ENCODE measurements around the gene RAP1GAP. TPM values are rescaled to one million over a fixed set of nuclear protein-coding genes. Genes with fewer than 3 reads are reported as not detected.

Gene RAP1GAP
- total RNA-seq, 1 donor from 2014 or later, result 3.0 TPM

DNA sequence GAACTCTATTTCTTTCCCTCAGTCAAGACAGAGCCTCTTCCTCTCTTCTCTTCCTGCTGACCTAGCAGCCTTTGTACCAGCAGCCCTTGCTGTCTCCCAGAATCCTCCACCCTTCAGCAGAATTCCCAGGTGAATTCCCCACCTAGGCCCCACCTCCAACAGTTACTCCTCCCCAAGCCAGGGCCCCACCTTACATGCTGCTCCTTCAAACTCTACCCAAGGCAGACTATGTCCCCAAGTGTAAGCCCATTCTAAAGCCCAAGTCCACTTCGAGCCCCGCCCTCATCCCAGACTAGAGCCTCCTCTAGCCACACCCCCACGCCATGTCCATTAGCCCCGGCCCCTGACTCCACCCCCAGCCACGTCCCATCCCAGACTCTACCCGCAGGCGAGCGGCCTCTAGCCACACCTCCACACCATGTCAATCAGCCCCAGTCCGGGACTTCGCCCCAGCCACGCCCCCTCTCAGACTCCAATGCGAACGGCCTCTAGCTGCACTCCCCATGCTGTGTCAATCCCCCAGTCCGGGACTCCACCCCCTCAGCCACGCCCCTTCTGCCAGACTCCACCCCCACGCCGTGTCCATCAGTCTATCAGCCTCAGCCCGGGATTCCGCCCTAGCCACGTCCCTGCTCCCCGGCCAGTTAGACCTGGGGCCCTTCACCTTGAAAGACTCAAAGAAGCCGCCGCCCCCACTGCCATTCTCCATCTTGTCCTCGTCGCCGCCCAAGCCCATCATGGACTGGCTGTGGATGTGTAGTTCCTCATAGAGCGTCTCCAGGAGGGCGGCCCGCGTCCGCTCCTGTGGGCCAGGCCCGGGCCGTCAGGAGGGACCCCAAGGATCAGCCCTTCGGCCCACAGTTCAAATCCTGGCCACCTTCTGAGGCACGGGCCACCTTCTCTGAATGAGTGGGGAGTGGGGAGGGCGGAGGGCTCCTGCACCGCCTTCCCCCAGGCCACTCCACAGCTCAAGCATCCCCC lies 61.3 kb downstream of the RAP1GAP start:
- peak; percentile 79 for ATAC-seq

DNA sequence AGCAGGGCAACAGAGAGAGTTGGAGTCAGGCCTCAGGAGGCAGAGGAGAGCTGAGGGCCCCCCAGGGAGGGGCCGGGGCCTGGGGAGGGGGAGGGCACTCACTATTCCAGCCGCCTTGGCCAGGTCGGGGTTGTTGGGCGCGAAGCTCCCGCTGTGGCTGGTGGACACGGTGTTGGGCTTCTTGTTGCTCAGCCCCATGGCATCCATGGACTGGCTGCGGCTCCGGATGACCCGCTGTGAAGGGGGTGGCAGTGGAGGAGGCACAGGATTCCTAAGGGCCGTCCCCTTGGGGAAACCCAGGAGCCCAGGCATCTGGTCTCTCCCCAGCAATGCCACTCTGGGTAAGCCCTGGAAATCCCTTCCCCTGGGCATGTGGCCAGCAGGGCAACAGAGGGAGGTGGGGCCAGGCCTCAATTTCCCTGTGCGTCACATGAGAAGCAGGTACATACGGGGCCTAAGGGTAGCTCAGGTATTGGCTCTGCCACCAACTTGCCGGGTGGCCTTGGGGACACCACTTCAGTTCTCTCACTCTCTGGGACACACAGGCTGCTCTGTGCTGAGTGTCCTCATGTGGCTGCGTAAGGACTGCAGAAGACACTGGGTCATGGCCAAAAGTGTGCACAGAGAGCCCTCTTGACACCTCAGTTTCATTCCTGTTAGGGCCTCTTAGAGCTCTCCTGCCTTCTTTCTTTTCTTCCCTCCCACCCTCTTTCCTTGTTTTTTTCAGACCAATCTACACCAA lies 63.0 kb downstream of the RAP1GAP start:
- no peak for ATAC-seq

DNA sequence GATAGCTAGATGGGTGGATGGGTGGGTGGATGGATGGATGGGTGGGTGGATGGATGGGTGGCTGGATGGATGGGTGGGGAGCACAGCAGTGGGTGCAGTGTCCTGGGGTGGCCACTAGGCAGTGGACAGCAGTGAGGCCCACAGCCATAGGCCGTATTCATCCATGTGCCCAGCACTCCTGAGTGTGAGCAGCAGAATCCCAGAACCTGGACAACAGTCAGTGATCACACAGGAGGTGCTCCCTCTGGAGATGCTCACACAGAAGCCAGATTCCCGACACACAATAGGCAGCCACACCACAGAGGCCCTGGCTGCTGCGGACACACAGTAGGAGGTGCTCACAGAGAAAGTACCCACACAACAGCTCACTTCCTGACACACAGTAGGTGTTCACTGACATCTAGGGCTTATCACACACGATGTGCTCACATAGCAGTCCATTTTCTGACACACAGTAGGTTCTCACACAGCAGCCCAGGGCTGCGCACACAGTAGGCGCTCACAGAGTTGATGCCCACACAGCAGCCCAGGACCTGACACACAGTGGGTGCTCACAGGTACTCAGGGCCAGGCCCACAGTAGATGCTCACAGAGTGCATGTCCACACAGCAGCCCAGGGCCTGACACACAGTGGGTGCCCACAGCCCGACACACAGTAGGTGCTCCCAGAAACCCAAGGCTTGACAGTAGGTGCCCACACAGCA lies 64.0 kb downstream of the RAP1GAP start:
- no peak for ATAC-seq

DNA sequence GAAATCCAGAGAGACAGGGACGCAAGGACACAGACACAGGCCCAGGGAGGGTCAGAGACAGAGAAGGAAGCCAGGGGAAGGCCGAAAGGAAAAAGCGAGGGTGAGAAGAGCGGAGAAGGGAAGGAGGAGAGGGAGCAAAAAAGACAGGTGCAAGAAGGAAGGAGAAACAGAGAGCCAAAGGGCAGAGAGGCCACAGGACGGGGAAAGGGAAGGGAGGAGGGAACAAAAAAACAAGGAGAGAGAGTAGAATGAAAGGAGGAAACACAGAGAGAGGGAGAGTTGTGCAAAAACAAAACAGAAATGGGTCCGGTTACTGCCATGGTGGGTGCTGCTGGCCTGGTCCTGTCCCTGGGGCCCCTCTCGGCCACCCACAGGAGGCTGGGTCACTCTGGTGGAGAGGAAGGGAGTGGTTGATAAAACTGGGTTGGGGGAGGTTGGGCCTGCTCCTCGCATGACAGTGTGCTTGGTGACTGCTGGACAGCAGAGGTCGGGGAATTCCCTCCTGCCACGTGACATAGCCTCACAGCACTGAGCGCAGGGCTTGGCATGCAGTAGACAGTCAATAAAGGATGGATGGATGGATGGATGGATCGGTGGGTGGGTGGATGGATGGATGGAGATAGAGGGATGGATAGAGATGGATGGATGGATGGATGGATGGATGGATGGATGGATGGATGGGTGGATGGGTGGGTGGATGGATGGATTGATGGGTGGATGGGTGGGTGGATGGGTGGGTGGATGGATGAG lies 64.8 kb downstream of the RAP1GAP start:
- ATAC-seq, result no peak

DNA sequence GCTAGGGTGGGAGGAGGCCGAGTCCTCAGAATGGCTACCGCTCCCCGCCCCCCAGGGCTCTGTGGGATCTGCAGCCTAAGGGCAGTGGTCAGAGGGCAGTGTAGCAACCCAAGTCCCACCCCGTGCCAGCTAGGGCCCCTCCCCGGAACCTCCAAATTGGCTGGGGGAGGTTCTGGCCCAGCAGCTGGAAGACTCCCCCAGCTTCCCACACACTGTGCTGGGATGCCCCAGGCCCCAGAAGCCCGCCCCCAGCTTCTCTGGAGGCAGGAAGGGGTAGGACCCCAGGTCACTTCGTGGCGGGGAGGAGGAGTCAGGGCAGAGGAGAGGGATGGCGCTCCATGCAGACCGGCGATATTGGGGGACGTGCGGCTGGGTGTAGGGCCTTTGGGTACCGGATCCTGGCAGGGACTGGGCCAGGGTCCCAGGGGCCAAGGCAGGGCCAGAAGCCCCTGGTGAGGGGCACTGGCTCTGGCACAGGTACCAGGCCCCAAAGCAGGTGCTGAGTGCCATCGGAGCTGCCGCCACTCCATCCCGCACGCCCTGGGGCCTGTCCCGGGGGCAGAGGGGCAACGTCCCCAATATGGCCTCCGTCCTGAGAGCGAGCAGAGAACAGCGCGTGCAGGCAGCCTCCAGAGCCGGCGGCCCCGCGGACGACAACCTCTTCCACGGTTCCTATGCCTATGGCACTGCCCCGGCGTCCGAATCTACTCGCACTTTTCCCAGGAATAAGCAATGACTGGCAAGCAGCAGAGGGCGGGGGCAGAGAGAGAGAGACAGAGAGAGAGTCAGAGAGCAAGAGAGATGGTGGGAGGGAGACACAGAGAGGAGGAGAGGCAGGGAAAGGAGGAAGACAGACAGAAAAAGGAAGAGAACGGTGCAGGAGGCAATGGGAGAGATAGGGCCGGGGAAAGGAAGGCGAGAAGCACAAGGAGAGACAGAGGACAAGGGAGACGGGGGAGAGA lies 65.7 kb downstream of the RAP1GAP start:
- ATAC-seq, result no peak

DNA sequence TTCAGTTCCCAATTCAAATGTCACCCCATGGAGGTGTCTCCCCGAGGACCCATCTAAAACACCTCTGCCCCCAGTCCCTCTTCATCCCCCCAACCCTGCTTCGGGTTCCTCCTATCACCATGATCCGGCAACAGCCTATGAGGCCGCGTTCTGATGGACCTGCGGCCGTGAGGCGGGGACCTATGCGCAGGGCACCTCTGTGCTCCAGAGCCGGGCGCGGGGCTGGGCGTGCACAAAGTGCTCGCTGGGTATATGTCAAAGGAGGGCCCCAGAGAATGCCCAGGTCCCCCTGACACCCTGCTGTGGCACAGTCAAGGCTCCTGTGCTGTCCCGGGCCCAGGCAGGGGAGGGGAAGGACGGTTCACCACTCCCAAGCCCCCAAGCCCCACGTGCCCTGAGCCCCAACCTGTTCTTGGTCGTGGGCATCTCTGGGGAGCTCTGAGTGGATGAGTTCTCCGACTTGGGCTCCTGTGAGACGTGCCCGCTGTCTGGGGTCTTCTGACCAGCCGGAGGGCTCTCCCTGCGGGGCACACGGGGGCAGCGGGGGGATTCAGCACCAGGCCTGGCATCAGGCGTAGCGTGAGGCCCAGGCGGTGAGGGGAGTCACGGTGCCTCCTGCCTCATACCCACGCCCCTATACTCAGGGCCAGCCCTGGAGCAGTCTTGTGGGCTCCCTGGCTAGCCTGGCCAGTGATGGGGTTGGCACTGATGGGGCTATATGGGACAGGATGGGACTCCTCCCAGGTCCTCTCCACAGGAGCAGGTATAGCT lies 67.7 kb downstream of the RAP1GAP start:
- no peak for ATAC-seq

DNA sequence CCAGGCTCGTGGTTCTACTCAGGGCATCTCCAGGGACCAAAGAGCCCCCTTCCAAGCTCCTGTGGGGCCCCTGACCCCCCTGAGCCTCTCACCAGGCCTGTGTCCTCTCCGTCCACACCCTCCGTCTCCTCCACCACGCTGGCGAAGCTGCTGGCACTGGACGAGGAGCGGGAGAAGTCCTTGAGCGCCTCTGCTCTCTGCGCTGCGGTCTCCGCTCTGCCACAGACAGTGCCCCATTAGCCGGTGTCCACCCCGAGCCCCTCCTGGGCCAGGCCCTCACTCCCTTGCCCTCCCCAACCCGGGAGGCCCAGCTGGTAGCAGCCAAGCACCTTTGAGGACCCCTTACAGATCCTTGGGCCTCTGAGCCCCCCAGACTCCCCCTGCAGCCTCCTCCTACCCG lies 69.8 kb downstream of the RAP1GAP start:
- no peak for ATAC-seq

DNA sequence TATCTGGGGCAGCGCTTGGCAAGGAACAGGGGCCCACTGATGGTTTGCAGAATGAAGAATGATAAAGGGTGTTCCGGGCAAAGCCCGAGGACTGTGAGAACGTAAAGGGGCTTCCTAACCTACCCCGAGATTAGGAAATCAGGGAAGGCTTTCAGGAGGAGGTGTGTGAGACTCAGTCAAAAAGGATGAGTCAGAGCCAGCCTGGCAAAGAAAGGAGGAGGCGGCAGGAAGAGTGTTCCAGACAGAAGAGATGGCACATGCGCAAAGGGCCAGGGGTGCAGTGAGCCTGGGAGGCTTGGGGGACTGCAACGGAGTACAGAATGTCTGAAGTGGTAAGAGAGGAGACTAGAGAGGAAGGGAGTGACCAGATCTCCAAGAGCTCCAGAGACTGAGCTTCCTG lies 70.3 kb downstream of the RAP1GAP start:
- no peak for ATAC-seq

DNA sequence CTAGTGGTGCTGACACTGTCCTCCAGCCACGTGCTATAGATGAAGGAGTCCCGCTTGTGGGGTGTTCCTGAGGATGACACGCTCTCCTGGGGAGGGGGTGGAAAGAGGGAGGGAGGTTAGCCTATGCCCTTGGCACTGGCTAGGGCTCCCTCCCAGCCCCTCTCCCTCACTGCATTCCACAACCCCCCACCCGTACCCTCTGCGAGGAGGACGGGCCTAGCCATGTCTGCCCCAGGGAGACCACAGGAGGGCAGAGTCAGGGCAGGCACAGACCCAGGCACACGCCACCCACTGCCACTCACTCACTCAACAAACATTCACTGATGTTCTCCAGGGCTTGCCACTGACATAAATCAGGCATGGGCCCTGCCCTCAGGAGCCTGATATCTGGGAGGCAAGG lies 70.7 kb downstream of the RAP1GAP start:
- no peak for ATAC-seq

DNA sequence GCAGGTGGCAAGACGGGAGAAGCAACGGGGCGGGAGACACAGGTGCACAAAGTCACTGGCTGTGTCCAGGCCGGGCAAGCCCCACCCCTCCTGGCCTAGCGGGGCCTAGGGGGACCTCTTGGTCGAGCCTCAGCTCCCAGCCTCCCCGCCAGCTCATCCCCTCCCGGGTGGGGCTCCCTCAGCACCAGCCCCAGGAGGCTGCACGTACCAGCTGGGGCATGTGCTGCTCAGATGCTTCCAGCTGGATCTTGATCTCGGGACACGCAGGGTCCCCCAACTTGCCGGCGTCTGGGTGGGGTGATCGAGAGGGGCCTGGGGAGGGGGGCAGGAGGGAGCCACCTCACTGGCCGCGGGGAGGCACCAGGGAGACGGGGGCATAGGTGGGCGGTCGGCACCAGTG lies 71.4 kb downstream of the RAP1GAP start:
- ATAC-seq, result no peak

DNA sequence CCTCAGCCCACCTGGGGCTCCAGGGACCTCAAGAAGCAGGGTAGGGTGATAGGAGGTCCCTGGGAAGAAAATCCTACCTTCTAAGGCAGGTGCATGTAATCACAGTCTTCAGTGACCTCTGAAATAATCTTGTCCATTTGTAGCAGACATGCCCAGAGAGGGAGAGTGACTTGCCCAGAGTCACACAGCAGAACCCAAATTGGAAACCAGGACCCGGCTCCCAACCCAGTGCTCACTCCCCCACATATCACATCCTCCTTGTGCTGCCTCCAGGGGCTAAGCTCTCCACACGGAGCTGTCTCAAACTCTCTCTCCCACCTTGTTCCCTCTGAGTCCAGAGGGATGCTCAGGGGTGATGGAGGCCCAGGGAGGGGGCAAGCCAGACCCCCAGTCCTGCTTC lies 72.5 kb downstream of the RAP1GAP start:
- ATAC-seq, result no peak

DNA sequence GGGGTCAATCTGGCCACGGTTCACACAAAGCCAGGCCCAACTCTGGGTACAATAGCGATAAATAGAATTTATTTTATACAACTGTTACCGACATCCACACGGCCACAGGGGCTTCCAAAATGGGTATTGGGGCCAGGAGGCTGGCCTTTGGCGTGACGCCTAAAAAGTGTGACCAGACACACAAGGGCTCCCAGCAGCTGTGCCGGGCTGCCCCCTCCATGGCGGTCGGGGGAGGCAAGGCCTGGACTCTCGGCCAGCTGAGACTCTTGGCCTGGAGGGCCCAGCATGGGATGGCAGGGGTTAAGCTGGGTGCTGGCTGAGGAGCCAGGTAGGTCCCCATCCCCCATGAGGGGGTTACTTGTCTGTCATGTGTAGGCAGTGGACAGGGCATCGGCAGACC lies 73.0 kb downstream of the RAP1GAP start:
- no peak for ATAC-seq

DNA sequence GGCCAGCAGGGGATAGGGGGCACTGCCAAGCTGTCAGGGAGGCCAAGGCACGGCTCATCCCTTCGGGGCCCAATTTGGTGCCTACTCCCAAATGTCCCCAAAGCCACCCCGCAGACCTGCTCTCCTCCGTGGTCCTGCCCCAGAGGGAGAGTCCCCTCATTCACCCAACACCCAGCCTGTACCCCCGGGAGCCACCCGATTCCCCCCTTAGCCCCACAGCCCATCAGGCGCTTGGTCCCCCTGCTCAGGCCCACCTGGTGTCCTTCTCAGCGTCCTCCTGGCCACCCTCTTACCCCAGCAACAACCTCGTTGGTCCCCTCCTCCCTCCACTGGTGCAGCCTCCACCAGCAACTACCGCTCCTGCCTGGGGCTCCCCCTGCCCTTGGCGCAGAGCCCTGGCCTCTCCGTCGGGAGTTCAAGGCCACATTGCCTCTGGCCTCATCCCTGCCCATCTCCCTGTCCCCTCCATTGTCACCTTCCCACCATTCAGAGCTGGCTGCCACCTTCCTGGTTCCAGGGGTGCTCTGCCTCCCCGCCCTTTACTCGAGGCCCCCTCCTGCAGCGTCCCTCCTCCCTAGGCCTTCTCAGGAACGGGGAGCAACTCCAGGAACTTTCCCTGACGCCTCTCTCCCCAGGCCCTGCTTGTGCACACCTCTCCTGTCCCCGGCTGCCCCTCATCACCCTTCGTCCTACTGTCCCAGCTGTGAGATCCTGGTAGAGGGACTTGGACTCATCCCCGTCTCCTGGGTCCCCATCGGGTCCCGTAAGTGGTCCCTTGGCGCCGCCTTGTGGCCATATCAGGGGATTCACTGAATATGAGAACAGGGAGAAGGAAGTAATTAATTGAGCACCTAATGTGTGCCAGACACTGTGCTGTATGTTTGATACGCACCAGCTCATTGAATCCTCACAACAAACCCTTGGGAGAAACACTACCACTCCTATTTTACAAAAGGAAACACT lies 73.9 kb downstream of the RAP1GAP start:
- peak; percentile 5 for ATAC-seq

DNA sequence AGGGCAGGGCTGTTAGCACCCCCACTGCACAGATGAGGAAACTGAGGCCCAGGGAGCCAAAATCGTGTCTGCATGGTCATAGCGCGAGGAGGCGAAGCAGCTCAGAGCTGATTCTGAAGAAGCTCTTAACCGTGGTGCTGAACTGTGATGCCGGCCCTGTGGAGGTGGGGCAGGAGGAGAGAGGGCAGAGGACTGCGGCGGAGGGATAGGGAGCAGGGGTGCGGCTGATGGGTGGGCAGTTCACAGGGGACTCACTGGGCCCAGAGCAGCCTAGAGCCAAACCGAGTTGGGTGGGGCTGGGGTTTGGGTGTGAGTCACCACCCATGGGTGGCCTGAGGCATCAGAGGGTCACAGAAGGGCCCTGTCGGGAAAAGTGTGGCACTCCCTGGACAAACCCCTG lies 74.7 kb downstream of the RAP1GAP start:
- peak; percentile 22 for ATAC-seq

DNA sequence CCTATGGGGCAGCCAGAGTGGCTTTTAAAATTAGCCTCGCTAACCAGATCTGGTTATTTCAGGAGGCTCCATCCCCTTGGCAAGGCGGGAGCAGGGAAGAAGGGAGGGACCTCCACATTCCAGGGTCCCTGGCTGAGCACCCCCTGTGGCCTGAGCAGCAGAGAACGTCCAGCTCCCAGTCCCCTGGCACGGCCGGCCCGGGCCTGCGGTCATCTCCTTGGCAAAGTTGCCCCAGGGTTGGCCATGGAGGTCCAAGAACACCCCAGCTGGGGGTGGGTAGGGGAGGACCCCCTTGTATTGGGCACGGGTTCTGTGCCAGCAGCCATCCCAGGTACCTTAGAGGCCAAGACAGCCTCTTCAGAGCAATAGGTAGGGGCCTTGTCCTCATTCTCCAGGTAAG lies 75.9 kb downstream of the RAP1GAP start:
- no peak for ATAC-seq

DNA sequence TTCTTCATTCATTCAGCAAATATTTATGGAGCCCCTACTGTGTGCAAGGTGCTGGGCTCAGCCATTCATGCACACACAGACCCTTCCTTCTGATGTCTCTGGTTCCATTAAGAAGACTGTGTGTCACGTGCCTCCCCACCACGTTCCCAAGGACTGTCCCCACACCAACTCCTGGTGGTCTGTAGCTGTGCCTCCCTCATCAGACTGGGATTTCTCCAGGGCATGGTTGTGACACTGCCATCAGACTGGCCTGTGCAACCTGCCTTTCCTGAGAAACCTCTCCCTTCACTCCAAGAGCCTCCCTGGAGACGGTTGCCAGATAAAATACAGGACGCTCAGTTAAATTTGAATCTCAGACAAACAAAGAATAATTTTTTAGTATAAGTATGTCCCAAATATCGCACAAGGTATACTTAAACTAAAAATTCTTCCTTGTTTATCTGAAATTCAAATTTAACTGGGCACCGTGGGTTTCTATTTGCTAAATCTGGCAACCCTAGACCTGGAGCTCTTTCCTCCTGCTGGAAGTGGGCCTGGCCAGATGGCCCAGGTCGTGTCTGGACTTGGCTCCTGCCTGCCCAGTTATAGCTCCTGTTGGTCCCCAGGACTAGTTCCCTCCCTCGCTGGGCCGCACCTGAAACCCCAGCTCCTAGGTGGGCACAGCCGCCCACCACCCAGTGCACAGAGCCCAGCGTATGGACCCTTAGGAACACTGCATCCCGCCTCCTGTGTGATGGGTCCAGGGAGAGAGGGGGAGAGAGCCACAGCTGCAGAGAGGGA lies 76.9 kb downstream of the RAP1GAP start:
- ATAC-seq, result no peak

DNA sequence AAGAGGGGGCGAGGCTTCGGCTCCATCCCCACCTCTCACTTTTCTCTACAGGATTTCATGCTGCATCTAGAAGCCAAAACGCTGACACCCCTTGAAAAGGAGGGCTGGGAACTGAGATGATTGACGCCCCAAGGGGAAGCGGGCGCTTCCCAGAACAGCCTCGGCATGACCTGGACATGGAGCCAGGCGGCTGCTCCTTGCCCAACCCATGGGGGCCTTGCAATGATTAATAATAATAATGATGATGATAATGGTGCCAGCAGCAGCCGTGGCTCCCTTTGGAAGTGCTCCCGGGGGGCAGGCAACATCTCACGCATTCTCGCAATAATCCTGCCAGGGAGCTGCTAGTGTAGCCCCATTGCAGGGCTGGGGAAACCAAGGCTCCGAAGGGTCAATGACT lies 78.2 kb downstream of the RAP1GAP start:
- no peak for ATAC-seq

Measured in esophagus mucosa (tissue), 1 donor.